ENCODE results near the gene PARP16.

GRCh38 chr15:65323071-65323511 is 36.4 kb upstream of the PARP16 start:
- TF ChIP-seq, protein P1, sequence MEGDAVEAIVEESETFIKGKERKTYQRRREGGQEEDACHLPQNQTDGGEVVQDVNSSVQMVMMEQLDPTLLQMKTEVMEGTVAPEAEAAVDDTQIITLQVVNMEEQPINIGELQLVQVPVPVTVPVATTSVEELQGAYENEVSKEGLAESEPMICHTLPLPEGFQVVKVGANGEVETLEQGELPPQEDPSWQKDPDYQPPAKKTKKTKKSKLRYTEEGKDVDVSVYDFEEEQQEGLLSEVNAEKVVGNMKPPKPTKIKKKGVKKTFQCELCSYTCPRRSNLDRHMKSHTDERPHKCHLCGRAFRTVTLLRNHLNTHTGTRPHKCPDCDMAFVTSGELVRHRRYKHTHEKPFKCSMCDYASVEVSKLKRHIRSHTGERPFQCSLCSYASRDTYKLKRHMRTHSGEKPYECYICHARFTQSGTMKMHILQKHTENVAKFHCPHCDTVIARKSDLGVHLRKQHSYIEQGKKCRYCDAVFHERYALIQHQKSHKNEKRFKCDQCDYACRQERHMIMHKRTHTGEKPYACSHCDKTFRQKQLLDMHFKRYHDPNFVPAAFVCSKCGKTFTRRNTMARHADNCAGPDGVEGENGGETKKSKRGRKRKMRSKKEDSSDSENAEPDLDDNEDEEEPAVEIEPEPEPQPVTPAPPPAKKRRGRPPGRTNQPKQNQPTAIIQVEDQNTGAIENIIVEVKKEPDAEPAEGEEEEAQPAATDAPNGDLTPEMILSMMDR (IDR thresholded peaks at IDR 0.05), result no peak
- no peak for TF ChIP-seq POLR2A (IDR thresholded peaks at IDR 0.05)

Data from testis (tissue), 2 donors.